Activated CD4-positive, CD25-positive, alpha-beta regulatory T cell treated with anti-CD3 and anti-CD28 coated beads, Interleukin-2, amount 50 U/mL, for 16 hours (primary cell): ENCODE results near the gene CENPVL3.
"Not testable (repeated sequence)": the region's sequence is repeated elsewhere in the genome, so short reads cannot be mapped to it uniquely, and the experiment has no call there.

ENCODE experiments used
- DNase-seq: peaks from one replicate; pipeline ENCODE4 v3.0.0-alpha.2; 2020; ENCODE audit warnings: low read depth, low spot score

The CENPVL3 gene

DNA sequence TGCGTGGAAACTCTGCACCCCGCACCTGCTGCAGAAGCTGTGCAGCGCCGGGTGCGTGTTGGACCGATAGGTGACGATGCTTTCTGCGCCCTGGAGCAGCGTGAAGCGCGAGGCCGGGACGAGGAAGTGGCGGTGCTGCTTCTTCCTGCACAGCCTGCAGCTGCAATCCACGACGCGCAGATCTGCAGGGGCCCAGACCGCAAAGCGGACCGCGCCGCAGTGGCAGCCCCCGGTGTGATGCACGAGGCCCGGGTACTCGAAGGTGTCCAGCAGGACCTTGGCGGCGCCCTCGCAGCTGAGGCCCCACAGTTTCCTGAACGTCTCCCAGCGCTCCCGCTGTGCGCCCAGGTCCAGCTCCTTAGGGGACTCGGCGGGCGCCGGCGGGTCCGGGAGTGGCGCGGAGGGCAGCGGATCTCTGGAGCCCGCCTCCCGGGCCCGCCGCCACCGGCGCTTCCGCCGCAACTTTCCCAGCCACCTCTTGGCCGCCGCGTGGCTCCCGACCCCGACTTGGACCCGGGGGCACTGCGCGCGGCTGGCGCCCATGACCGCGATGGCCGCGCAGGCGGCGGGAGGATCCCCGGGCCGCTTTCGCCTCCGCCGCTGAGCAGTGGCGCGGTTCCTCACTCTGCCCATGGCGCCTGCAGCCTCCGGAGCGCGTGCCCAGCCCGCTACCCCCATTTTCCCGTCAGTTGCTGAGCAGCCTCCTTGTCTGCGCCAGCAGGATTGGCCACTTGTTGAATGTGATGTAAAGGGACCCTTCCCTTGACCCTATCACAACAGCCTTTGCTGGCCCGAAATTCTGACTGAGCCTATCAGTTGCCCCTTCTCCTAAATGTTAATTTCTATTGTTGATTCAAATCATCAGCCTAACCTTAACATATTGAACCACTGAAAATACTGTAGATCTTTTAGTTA lies at the start of gene CENPVL3:
TSS of gene CENPVL3 (minus strand) at position 672 of the 915 bp plus-strand sequence. CDS start at position 633, 39 bp downstream.
- not testable (repeated sequence) for DNase-seq

DNA sequence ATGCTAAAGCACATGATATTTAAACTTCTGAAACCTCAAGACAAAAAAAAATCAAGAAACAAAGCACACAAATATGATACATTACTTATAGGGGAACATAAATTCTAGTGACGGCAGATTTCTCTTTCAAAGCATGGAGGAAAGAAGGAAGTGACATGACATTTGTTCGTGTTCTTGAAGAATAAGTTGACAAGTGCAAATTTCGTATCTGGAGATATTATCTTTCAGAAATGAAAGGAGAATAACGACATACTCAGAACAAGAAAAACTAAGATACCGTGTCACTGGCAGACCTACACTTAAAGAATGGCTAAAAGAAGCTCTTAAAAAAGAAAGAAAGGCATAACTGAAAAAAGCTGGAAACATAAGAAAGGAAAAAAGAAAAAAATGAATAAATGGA lies 47.3 kb upstream of the CENPVL3 start:
- no peak for DNase-seq

- DNase-seq = no peak
Observed at GRCh38 chrX:51643377-51643776, 24.7 kb upstream of the CENPVL3 start.

DNA sequence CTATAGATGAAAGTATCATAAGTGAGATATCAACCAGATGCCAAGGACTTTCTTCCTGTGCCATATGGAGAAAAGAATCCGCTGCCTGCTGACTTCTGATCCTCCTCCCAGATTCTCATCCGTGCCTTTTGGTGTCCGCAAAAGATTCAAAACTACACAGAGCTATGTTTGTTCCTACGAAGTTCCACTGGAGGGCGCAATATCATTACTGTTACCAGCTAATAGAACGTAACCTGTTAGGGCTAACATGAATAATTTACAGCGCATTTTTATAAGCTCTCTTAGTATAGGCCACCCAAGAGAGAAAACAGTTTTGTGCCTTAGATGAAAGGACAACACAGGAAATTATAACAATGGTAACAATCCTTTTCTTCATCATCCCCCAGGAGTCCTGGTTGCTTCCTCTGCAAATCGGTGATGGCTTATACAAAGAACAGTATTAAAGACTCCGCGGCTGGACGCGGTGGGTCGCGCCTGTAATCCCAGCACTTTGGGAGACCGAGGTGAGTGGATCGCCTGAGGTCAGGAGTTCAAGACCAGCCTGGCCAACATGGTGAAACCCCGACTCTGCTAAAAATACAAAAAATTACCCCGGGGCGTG lies 22.8 kb upstream of the CENPVL3 start:
- no peak for DNase-seq

DNA sequence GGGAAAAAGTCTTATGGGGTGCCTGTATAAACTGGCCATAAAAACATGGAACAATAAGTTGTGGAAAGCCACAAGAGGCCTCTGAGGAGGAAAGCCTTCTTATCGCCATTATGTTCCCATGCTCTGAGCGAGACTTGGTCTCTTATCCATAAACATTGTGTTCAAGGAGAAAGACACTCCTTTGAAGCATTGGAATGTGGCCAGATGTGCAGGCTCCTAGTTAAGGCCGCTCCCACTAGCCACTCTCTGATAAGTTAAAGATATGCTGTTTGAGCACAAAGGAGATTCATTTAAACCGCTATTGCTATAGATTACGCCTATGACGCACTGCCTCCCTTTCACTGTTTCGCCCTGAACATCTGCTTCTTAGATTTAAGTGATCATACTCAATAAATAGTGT lies 17.8 kb upstream of the CENPVL3 start:
- DNase-seq = not testable (repeated sequence)

- DNase-seq = no peak
Observed at GRCh38 chrX:51614353-51615012, 4.2 kb downstream of the CENPVL3 start.

DNA sequence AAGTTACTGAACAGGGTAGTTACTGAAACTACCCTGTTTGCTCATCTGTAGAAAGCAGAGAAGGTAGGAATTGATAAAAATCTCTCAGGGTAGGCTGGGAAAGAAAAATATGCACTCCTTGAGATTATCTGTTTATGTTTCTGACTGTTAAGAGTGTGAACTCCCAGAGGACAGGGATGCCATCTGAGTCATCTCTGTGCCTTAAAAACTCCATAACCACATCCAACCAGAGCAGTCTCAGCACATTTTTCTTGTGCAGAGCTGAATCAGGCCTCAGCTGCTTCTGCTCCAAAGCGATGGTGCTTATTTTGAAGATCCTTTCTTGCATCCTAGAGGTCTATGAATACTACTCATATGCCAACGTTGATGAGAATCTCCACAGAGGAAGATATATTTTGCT lies 9.9 kb downstream of the CENPVL3 start:
- no peak for DNase-seq

DNA sequence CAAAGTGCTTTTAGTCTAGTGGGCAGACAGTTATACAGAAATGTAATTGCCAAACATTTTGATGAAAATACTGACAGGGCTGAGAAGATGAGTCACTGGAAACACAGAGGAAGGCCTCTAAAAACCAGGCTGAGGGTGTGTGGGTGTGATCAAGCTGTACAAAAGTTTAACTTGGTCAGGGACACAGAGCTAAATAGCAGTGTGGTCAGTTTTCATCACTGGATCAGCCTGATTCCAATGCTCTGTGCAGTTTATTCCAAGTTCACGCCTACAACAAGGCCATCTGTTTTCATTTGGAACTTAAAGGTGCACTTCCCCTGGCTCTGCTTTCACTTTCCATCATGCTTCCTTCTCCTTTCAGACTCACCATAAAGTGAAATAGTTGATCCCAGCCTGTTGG lies 10.6 kb downstream of the CENPVL3 start:
- no peak for DNase-seq

DNA sequence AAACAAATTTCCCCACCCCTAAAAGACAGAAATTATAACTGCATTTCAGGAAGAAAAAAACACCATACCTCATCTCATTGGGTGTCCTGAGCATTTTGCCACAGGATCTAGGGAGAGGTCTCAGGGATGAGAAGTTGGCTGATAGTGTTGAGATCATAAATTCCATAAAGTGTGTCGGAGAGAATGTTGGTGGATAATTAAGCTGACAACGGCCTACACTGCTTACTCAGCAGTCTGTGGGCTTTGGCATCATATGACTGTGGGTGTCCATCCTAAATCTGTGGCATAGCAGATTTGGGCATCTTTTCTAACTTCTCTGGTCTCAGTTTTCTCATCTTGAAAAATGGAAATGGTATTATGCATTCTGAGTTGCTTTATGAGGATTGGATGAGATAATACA lies 12.3 kb downstream of the CENPVL3 start:
- DNase-seq = no peak

DNA sequence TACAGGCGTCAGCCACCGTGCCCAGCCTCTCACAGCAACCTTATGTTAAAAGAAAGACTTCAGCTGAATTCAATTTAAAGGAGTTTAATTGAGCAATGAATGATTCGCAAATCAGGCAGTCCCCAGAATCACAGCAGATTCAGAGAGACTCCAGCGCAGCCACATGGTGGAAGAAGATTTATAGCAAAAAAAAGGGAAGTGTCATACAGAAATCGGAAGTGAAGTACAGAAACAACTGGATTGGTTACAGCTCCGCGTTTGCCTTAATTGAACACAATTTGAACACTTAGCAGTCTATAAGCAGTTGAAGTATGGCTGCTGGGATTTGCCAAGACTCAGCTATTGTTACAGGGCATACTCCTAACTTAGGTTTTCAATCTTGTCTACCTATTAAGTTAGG lies 19.8 kb downstream of the CENPVL3 start:
- no peak for DNase-seq

DNA sequence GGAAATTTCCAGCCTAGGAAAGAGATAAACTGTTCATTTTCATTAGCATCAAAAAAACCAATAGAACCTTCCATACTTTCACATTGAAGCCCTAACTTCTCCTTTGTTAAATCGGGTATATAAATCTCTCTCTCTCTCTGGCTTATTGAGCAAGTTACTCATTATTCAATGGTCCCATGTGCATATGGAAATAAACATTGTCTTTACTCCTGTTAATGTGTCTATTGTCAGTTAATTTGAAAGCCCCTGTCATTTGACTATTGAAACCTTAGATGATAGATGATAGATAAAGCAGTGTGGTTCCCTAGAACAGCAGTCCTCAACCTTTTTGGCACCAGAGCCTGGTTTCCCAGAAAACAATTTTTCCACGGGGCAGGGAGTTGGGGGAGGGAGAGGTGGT lies 46.8 kb downstream of the CENPVL3 start:
- no peak for DNase-seq

GRCh38 chrX:51569561-51569960 lies 49.2 kb downstream of the CENPVL3 start:
- no peak for DNase-seq

GRCh38 chrX:51568586-51568985 lies 50.1 kb downstream of the CENPVL3 start:
- DNase-seq = no peak
